ENCODE measurements around the gene C1S. TPM values are rescaled to one million over a fixed set of nuclear protein-coding genes. Genes with fewer than 3 reads are reported as not detected.

C1S gene
- total and polyA plus RNA-seq, 9 of the 15 experiments (the other 6 are each of a cell fraction or from before 2014, with no cell fraction given), result 0.08 to 0.84 (median 0.27) TPM

DNA sequence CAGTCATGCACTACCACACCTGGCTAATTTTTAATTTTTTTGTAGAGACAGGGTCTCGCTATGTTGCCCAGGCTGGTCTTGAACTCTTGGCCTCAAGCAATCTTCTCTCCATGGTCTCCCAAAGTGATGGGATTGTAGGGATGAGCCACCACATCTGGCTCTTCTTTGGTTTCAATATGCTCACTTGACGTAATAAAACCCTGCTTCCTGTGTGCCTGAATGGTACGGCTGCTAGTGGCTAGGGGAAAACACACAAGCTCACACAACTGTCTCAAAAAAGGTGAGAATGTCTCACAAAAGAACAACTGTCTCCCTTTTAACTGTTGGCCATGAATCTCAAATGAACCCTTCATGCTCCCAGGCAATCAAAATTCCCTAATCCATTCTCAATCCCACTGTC, 15.0 kb downstream of the C1S start:
- no peaks in the 10 kb centered on the region for H3K36me3 ChIP-seq (ENCODE audit: control insufficient read depth, insufficient read depth, low read length)
- H3K4me2 ChIP-seq (ENCODE audit: insufficient read depth, low read length), result no peak overlapping the region
- no peaks in the 10 kb centered on the region for H3K9me1 ChIP-seq (ENCODE audit: control insufficient read depth, insufficient read depth, low read length)
- ATAC-seq, result no peak
- intact Hi-C loops (cut with micrococcal nuclease) (no loop called here), in situ Hi-C loops (cut with MboI) (no loop called here)
- TF ChIP-seq, protein P1, sequence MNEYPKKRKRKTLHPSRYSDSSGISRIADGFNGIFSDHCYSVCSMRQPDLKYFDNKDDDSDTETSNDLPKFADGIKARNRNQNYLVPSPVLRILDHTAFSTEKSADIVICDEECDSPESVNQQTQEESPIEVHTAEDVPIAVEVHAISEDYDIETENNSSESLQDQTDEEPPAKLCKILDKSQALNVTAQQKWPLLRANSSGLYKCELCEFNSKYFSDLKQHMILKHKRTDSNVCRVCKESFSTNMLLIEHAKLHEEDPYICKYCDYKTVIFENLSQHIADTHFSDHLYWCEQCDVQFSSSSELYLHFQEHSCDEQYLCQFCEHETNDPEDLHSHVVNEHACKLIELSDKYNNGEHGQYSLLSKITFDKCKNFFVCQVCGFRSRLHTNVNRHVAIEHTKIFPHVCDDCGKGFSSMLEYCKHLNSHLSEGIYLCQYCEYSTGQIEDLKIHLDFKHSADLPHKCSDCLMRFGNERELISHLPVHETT (CRISPR knock-in tag; conservative IDR thresholded peaks at IDR 0.05 in 1 of 2, IDR thresholded peaks at IDR 0.05 in 1 of 2), result no peak
- TF ChIP-seq MED1 (CRISPR knock-in tag; IDR thresholded peaks at IDR 0.05; ENCODE audit: borderline replicate concordance) (no peak), ZNF696 (CRISPR knock-in tag; conservative IDR thresholded peaks at IDR 0.05) (no peak), DMBX1 (CRISPR knock-in tag; IDR thresholded peaks at IDR 0.05; ENCODE audit: borderline replicate concordance) (no peak), TOE1 (IDR thresholded peaks at IDR 0.05; ENCODE audit: borderline replicate concordance) (no peak), TOE1 (CRISPR knock-in tag; IDR thresholded peaks at IDR 0.05; ENCODE audit: borderline replicate concordance, low read depth) (no peak), ZNF436 (CRISPR knock-in tag; IDR thresholded peaks at IDR 0.05) (no peak), ZNF175 (CRISPR knock-in tag; IDR thresholded peaks at IDR 0.05; ENCODE audit: low read depth) (no peak), HNRNPK (IDR thresholded peaks at IDR 0.05; ENCODE audit: low read depth, low read length, poor library complexity, severe bottlenecking) (no peak), PHF8 (IDR thresholded peaks at IDR 0.05; ENCODE audit: borderline replicate concordance, low read length) (no peak), NFYB (IDR thresholded peaks at IDR 0.05; ENCODE audit: extremely low read depth, insufficient read length) (no peak)
- TF ChIP-seq, protein P2, sequence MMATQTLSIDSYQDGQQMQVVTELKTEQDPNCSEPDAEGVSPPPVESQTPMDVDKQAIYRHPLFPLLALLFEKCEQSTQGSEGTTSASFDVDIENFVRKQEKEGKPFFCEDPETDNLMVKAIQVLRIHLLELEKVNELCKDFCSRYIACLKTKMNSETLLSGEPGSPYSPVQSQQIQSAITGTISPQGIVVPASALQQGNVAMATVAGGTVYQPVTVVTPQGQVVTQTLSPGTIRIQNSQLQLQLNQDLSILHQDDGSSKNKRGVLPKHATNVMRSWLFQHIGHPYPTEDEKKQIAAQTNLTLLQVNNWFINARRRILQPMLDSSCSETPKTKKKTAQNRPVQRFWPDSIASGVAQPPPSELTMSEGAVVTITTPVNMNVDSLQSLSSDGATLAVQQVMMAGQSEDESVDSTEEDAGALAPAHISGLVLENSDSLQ (IDR thresholded peaks at IDR 0.05), result no peak
- TF ChIP-seq, protein P3, sequence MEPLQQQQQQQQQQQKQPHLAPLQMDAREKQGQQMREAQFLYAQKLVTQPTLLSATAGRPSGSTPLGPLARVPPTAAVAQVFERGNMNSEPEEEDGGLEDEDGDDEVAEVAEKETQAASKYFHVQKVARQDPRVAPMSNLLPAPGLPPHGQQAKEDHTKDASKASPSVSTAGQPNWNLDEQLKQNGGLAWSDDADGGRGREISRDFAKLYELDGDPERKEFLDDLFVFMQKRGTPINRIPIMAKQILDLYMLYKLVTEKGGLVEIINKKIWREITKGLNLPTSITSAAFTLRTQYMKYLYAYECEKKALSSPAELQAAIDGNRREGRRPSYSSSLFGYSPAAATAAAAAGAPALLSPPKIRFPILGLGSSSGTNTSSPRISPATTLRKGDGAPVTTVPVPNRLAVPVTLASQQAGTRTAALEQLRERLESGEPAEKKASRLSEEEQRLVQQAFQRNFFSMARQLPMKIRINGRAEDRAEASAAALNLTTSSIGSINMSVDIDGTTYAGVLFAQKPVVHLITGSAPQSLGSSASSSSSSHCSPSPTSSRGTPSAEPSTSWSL (CRISPR knock-in tag; IDR thresholded peaks at IDR 0.05; ENCODE audit: borderline replicate concordance), result no peak
- BruUV-seq (replicated peaks), result no TSS peak
- H3K79me2 ChIP-seq (ENCODE audit: control insufficient read depth, insufficient read depth, low read length), result no peaks in the 10 kb centered on the region
- H3K9ac ChIP-seq (ENCODE audit: insufficient read depth in 1 of 2, low read depth in 2 of 2, low read length in 2 of 2), result no peak overlapping the region
- 72% methylated on average over 3 of the region's 3 CpGs for WGBS (ENCODE audit: insufficient coverage, low coverage, missing lambda C conversion rate)
- peaks cover 0 to 3% of the 10 kb centered on the region in 2 experiments; a peak in 1 of 5 replicates for H3K27me3 ChIP-seq (ENCODE audit: control insufficient read depth in 2 of 2, insufficient read depth in 2 of 2, low read length in 2 of 2)
- ChIA-PET CTCF (ENCODE audit: low intra/inter-chr PET ratio) (no interaction called here), POLR2A (no interaction called here)
- H3K27ac ChIP-seq (ENCODE audit: extremely low read depth, low read depth, low read length), result no peak overlapping the region
- H3K9me3 ChIP-seq (replicated peaks; ENCODE audit: control insufficient read depth, insufficient read depth, low read depth, low read length), result no peaks in the 10 kb centered on the region
- no peak overlapping the region for H3K4me3 ChIP-seq
- no peak overlapping the region for H2AFZ ChIP-seq (ENCODE audit: low read depth, low read length)
- no peak for DNase-seq (ENCODE audit: extremely low read depth in 1 of 4, low spot score in 3 of 4)
- no peaks in the 10 kb centered on the region; a peak in 1 of 5 replicates for H3K4me1 ChIP-seq (replicated peaks in 1 of 2; ENCODE audit: control insufficient read depth in 2 of 2, insufficient read depth in 2 of 2, low read length in 2 of 2)
- H4K20me1 ChIP-seq (replicated peaks; ENCODE audit: control insufficient read depth, insufficient read depth, low read length), result no peaks in the 10 kb centered on the region
- FAIRE-seq, result no peak

Data from K562 (cell line).